ENCODE measurements around the gene USP13.

Gene USP13

GRCh38 chr3:179608931-179609720 lies 43.7 kb upstream of the USP13 start:
- DNase-seq (ENCODE audit: low read depth), result no peak
- TF ChIP-seq MAX (IDR thresholded peaks at IDR 0.05; ENCODE audit: low read depth, low read length), result no peak
- TF ChIP-seq POLR2A (IDR thresholded peaks at IDR 0.05; ENCODE audit: extremely low read depth, insufficient read length), result no peak

GRCh38 chr3:179610066-179610465 lies 42.8 kb upstream of the USP13 start:
- DNase-seq (ENCODE audit: low read depth), result no peak
- H3K4me3 ChIP-seq (ENCODE audit: low read depth, low read length), result no peak overlapping the region
- TF ChIP-seq MAX (IDR thresholded peaks at IDR 0.05; ENCODE audit: low read depth, low read length), result no peak
- TF ChIP-seq MYC (IDR thresholded peaks at IDR 0.05; ENCODE audit: low read depth, low read length), result no peak
- TF ChIP-seq POLR2A (IDR thresholded peaks at IDR 0.05; ENCODE audit: extremely low read depth, insufficient read length), result no peak
- TF ChIP-seq CTCF (IDR thresholded peaks at IDR 0.05; ENCODE audit: low read depth, low read length), result no peak

More at GRCh38 chr3:179608931-179609720, 43.7 kb upstream of the USP13 start:
- no peak overlapping the region for H3K4me3 ChIP-seq (ENCODE audit: low read depth, low read length)

- DNase-seq (ENCODE audit: low read depth), result no peak
- TF ChIP-seq CTCF (IDR thresholded peaks at IDR 0.05; ENCODE audit: low read depth, low read length) (no peak), MYC (IDR thresholded peaks at IDR 0.05; ENCODE audit: low read depth, low read length) (no peak), POLR2A (IDR thresholded peaks at IDR 0.05; ENCODE audit: extremely low read depth, insufficient read length) (no peak), MAX (IDR thresholded peaks at IDR 0.05; ENCODE audit: low read depth, low read length) (no peak)
- H3K4me3 ChIP-seq (ENCODE audit: low read depth, low read length), result no peak overlapping the region
These were observed 39.0 kb upstream of the USP13 start for GRCh38 chr3:179613807-179614206.

GRCh38 chr3:179615458-179616173 lies 37.2 kb upstream of the USP13 start:
- no peak overlapping the region for H3K4me3 ChIP-seq (ENCODE audit: low read depth, low read length)
- no peak for DNase-seq (ENCODE audit: low read depth)
- no peak for TF ChIP-seq MAX (IDR thresholded peaks at IDR 0.05; ENCODE audit: low read depth, low read length)
- TF ChIP-seq CTCF (IDR thresholded peaks at IDR 0.05; ENCODE audit: low read depth, low read length), result no peak
- no peak for TF ChIP-seq POLR2A (IDR thresholded peaks at IDR 0.05; ENCODE audit: extremely low read depth, insufficient read length)
- TF ChIP-seq MYC (IDR thresholded peaks at IDR 0.05; ENCODE audit: low read depth, low read length), result no peak

GRCh38 chr3:179622023-179622422 lies 30.8 kb upstream of the USP13 start:
- no peak for DNase-seq (ENCODE audit: low read depth)
- no peak for TF ChIP-seq POLR2A (IDR thresholded peaks at IDR 0.05; ENCODE audit: extremely low read depth, insufficient read length)
- no peak for TF ChIP-seq MYC (IDR thresholded peaks at IDR 0.05; ENCODE audit: low read depth, low read length)
- no peak for TF ChIP-seq MAX (IDR thresholded peaks at IDR 0.05; ENCODE audit: low read depth, low read length)
- TF ChIP-seq CTCF (IDR thresholded peaks at IDR 0.05; ENCODE audit: low read depth, low read length), result no peak
- H3K4me3 ChIP-seq (ENCODE audit: low read depth, low read length), result no peak overlapping the region

- no peak for DNase-seq (ENCODE audit: low read depth)
- no peak overlapping the region for H3K4me3 ChIP-seq (ENCODE audit: low read depth, low read length)
- TF ChIP-seq MAX (IDR thresholded peaks at IDR 0.05; ENCODE audit: low read depth, low read length), result no peak
- no peak for TF ChIP-seq POLR2A (IDR thresholded peaks at IDR 0.05; ENCODE audit: extremely low read depth, insufficient read length)
- no peak for TF ChIP-seq MYC (IDR thresholded peaks at IDR 0.05; ENCODE audit: low read depth, low read length)
- TF ChIP-seq CTCF (IDR thresholded peaks at IDR 0.05; ENCODE audit: low read depth, low read length), result no peak
These were observed 28.4 kb upstream of the USP13 start for GRCh38 chr3:179624451-179624850.

Measured in NB4 (cell line).